ENCODE data around the gene TPCN1.

TPCN1 gene

GRCh38 chr12:113242560-113242959 lies 21.3 kb downstream of the TPCN1 start:
- no peak for DNase-seq

DNA sequence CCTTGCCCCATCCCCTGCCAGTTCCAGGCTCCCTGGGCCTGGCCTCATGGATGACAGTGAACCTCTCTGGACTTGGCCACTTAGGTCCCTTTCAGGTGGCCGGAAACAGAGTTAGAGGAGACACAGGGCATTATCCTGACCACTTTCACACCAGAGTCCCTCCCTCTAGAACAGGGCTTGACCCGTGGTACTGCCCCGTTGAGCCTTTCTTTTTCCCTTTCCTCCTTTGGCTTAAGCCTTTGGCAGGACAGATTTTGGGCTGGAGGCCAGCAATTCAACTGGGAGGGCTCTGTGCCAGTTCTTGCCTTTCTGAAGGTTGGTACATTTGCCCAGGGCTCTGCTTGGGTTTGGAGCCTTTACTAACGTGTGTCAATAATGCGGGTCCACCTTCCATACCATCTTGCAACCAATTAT lies 22.8 kb downstream of the TPCN1 start:
- DNase-seq = no peak

GRCh38 chr12:113244478-113244958 lies 23.3 kb downstream of the TPCN1 start:
- DNase-seq = no peak

GRCh38 chr12:113245695-113246477 lies 24.6 kb downstream of the TPCN1 start:
- DNase-seq = no peak

DNA sequence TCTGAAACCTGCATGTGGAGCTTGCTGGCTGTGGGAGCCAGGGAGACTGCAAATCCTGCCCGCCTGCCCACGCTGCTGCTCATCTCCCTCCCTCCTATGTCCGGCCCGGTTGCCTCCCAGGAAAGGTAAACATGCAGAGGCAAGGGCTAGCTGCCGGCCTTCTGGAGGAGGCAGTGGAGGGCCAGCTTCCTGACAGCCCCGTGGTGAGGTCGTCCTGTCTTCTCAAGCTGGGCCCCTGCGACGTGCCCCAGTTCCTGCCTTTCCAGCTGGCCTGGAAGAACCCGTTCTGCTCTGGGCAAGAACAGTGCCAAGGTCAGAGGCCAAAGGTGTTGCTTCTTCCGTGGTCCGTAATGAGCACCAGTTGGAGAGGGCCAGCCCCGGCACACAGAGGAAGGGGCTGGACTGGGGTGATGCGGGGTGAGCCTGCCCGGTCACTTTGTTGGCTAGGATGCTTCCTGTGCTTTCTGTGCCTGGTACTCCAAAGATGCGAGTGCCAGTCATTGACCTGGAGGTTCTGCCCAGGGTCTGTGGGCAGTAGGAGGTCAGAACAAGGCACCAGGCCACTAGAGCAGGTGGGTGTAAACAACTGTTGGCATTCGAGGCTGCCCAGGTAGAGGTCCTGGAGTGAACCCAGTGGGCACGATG lies 25.3 kb downstream of the TPCN1 start:
- no peak for DNase-seq

DNA sequence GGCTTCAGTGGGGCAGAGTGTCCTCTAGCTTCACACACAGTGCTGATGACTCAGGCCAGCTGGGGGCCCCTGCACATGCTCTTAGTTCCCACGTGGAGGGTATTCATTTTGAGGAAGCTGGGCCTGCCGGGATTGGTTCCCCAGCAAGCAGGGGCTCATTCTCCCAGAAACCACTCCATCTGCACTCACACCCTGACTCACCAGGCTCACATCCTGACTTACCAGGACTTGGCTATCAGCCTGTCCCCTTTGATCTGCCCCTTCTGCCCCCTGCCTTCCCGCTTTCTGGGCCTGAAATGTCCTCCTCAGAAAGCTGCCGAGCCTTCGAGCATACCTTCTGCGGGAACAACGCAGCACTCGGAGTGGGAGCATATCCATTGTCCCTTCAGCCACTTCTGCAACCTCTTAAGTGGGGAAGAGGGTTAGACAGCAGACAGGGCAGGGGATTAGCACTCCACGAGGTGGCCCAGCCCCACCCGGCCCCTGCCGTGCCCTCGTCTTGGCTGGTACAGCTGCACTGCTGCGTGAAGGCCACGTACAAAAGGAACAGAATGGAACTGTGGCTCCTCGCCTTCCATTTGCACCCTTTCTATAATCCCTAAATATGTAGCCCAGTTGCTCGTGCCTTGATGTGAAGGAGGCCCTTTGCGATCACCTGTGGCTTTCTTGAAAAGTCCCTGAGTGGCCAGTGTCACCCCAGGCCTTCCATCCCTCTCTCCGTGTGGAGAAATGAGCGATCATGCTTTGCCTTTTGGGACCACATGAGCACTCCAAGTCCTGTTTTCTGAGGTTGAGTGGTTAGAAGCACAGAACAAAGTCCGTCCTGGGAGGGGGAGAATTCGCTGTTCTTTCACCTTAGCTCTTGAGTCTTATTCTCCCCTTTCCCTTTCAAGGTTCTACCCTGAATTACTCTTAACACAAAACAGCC lies 26.1 kb downstream of the TPCN1 start:
- no peak for DNase-seq

- DNase-seq = no peak
Observed at GRCh38 chr12:113248051-113248825, 27.0 kb downstream of the TPCN1 start.

DNA sequence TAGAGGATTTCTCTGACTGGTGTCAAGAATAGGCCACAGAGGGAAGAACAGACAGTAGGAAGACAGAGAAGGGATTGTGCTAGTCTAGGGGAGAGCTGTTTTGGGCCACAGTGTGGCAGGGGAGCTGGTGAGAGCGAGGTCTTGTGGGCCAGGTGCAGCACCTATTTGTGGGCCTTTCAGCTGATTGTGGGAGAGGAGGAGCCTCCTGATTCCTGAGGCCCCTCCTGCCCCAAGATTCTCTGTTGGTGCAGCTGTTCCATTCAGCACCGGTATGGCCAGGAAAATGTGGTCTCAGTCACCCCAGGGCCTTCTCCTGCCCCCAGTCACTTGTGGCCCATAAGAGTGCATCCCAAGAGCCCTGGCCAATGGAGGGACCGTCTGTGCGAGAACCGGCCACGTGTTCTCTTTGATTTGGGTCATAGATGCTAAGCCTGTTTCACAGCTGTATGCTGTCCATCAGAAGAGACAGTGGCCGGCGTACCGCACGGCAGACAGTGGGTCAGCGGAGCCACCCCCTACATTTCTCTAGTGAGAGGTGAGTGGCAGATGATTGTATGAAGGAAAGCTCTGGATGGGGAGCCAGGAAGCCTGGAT lies 27.7 kb downstream of the TPCN1 start:
- DNase-seq = no peak

- DNase-seq = no peak
Observed at GRCh38 chr12:113249546-113249945, 28.3 kb downstream of the TPCN1 start.

DNA sequence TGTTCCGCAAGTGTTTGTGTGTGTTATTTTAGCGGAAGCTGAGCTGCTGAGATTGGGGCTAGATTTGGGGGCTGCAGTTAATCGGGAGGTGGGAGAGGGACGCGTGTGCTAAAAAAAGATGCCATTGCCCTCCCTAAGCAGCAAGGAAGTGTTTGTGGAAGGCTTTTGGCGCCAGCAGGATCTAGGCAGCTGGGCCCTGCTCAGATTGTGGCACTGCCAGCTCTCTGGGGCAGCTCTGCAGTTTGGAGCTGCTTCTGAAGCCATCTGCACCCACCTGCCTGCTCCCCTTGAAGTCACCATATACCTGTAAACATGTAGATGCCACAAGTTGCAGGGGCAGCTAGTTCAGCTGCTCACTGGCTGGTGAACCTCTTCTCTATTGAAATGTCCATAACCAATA lies 28.8 kb downstream of the TPCN1 start:
- DNase-seq = no peak

DNA sequence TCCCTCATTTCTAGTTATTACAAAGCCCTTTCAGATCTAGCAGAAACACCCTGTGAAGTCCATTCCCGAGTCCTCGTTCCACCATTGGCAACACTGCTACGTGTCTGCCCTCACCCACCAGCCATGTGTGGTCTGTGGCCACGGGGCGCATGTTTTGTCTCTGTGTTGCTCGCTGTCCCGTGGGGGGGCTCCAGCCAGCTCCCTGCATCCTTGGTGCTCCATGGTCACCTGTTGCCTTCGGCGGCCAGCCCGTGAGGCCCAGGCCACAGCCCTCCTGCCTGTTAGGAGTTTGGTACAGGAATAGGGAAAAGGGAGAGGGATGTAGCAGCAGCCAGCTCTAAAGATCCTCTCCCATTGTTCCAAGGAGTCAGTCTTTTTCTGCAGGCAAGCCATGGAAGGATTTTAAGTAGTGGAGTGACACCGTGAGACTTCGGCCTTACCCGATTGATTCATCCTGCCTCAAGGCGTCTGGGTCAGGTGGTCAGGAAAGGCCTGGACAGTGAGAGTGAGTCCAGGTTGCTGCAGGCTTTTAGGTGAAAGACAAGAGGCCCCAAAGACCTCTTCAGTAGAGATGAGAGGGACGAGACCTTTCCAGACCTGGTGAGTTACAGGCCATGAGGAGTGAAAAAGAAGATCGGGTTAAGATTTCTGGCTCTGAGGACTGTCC lies 30.3 kb downstream of the TPCN1 start:
- no peak for DNase-seq

DNA sequence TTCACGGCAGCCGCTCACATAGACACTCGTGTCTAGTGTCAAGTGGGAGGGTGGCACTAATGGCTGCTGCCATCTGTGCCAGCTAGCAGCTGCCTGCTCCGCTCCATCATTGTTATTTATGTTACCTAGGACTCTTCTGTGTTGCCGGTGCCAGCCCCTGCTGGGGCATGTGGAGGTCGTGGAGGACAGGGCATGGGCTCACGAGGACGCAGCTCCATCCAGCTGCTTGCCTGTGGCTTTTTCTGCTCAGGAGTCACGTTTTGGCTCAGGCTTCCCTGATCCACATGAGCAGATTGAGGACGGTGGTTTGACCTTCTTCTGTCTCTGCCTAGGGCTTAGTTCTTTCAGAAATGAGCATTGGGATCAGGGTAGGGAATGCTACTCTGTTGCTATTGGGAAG lies 31.2 kb downstream of the TPCN1 start:
- no peak for DNase-seq

- DNase-seq = no peak
Observed at GRCh38 chr12:113253532-113254285, 32.4 kb downstream of the TPCN1 start.

DNA sequence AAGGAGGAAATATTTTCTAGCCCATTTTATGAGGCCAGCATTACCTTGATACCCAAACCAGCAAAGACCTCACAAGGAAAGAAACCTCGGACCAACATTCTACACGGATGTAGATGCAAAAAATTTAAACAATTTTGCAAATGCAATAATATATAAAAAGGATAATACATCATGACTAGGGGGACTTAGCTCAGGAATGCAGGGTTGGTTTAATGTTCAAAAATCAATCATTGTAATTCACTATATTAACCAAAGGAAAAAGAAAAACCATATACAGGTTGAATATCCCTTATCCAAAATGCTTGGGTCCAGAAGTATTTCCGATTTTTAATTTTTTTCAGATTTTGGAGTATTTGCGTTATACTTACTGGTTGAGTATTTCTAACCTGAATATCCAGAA lies 33.0 kb downstream of the TPCN1 start:
- DNase-seq = no peak

- no peak for DNase-seq
Observed at GRCh38 chr12:113257564-113257963, 36.3 kb downstream of the TPCN1 start.

DNA sequence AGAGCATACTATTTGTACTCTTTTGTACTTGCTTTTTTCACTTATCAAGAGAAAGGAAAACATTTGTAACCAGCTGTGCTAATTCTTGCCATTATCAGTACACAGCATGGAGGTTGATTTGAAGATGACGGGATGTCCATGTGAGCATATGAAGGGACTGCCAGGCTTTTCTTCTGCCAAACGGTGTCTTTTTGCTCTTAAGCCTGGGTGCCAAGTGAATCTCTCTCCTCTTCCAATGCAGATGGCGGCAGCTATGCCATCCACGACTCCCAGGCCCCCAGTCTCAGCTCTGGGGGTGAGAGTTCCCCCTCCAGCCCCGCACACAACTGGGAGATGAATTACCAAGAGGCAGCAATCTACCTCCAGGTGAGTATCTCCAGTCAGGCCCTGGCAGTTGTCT lies 38.9 kb downstream of the TPCN1 start:
- DNase-seq = no peak

GRCh38 chr12:113260636-113261300 lies 39.5 kb downstream of the TPCN1 start:
- no peak for DNase-seq

- DNase-seq = no peak
Observed at GRCh38 chr12:113261847-113262470, 40.7 kb downstream of the TPCN1 start.

DNA sequence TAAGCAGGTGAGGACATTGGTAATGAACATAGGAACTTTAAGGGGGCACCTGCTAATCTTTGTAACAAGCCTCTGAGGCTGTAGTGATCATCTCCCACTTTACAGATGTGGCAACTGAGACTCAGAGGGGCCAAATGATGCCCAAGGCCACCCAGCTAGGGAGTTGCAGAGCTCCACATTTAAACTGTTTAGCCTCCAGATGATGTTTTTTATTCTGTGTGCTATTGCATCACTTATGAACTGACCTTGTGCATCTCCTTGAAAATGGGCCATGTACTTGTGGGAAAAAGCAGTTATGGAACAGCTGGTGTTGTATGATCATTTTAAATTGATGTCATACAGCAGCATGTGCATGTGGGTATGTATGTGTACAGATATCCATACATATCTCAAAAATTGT lies 41.4 kb downstream of the TPCN1 start:
- DNase-seq = no peak
